ENCODE measurements around the gene CLDN3. TPM values are rescaled to one million over a fixed set of nuclear protein-coding genes. Genes with fewer than 3 reads are reported as not detected.

CLDN3 gene
- total RNA-seq, 1 experiment from 2014 or later: not detected

- H3K4me1 Mint-ChIP-seq (ENCODE audit: insufficient read depth, unreplicated experiment): peaks cover 5% of the 10 kb centered on the region
- H3K9me3 Mint-ChIP-seq (ENCODE audit: unreplicated experiment): no peaks in the 10 kb centered on the region
- H3K36me3 Mint-ChIP-seq (ENCODE audit: insufficient read depth, unreplicated experiment): no peaks in the 10 kb centered on the region
- no peak overlapping the region for H3K27ac Mint-ChIP-seq (ENCODE audit: low read depth, unreplicated experiment)
- POLR2A ChIA-PET: no interaction called here
- TF ChIP-seq CTCF (IDR thresholded peaks at IDR 0.05; ENCODE audit: unreplicated experiment): peak; percentile 77
- CTCF ChIA-PET: interaction anchor here (0.6 to 2.4 kb wide), 20 partner anchors 11 to 589 kb away, joined by 3 to 11 read pairs (median 4); no protein-coding TSS in a partner anchor
- intact Hi-C loops (cut with micrococcal nuclease): loop anchor here (1.0 kb wide), 2 partner anchors 40 to 44 kb away; no protein-coding TSS in a partner anchor
- H3K4me3 Mint-ChIP-seq (ENCODE audit: unreplicated experiment): no peak overlapping the region
- DNase-seq (ENCODE audit: unreplicated experiment): peak; percentile 84
- no TSS peak for BruUV-seq (replicated peaks)
- no peaks in the 10 kb centered on the region for H3K27me3 Mint-ChIP-seq (ENCODE audit: insufficient read depth, unreplicated experiment)
Measured at GRCh38 chr7:73811760-73812168, 41.7 kb upstream of the CLDN3 start.

DNA sequence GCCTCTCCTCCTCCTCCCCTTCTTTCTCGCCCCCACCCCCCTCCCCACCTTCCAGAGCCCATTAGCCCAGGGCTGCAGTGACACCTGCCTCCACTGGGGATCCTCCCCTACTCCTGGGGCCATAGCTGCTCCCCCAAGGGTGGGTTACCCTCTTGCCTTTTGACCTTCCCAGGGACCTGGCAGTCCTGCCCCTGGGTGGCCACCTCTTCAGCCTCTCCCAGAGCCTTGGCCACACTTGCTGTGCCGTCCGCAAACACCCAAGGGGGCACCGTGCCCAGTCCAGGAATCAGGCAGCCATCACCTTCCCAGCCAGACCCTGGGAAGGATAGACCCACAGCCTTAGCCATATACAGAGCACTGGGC, 40.9 kb upstream of the CLDN3 start:
- H3K9me3 Mint-ChIP-seq (ENCODE audit: unreplicated experiment): no peaks in the 10 kb centered on the region
- DNase-seq (ENCODE audit: unreplicated experiment): no peak
- H3K27me3 Mint-ChIP-seq (ENCODE audit: insufficient read depth, unreplicated experiment): no peaks in the 10 kb centered on the region
- intact Hi-C loops (cut with micrococcal nuclease): loop anchor here (1.0 kb wide), 2 partner anchors 40 to 44 kb away; no protein-coding TSS in a partner anchor
- H3K27ac Mint-ChIP-seq (ENCODE audit: low read depth, unreplicated experiment): no peak overlapping the region
- no peak overlapping the region for H3K4me3 Mint-ChIP-seq (ENCODE audit: unreplicated experiment)
- POLR2A ChIA-PET: no interaction called here
- no peaks in the 10 kb centered on the region for H3K36me3 Mint-ChIP-seq (ENCODE audit: insufficient read depth, unreplicated experiment)
- no TSS peak for BruUV-seq (replicated peaks)
- TF ChIP-seq CTCF (IDR thresholded peaks at IDR 0.05; ENCODE audit: unreplicated experiment): peak; percentile 2
- H3K4me1 Mint-ChIP-seq (ENCODE audit: insufficient read depth, unreplicated experiment): peaks cover 5% of the 10 kb centered on the region
- CTCF ChIA-PET: interaction anchor here (0.7 to 2.4 kb wide), 12 partner anchors 9 to 173 kb away, joined by 3 to 10 read pairs (median 5); no protein-coding TSS in a partner anchor

- Mint-ChIP-seq H3K4me1 (ENCODE audit: insufficient read depth, unreplicated experiment) (peaks cover 9% of the 10 kb centered on the region), H3K4me3 (ENCODE audit: unreplicated experiment) (no peak overlapping the region), H3K9me3 (ENCODE audit: unreplicated experiment) (no peaks in the 10 kb centered on the region), H3K36me3 (ENCODE audit: insufficient read depth, unreplicated experiment) (no peaks in the 10 kb centered on the region), H3K27me3 (ENCODE audit: insufficient read depth, unreplicated experiment) (no peaks in the 10 kb centered on the region), H3K27ac (ENCODE audit: low read depth, unreplicated experiment) (peak overlapping the region; percentile 63)
- no TSS peak for BruUV-seq (replicated peaks)
- intact Hi-C loops (cut with micrococcal nuclease): loop anchor here (10.0 kb wide), 1 partner anchor 65 kb away; no protein-coding TSS in a partner anchor
- ChIA-PET POLR2A (interaction anchor here (0.6 to 1.9 kb wide), 9 partner anchors 9 to 504 kb away, joined by 3 to 9 read pairs (median 3); partner anchors contain the start of genes ABHD11 and METTL27), CTCF (interaction anchor here (0.7 to 2.1 kb wide), 5 partner anchors 9 to 109 kb away, joined by 3 to 9 read pairs (median 4); no protein-coding TSS in a partner anchor)
- no peak for TF ChIP-seq CTCF (IDR thresholded peaks at IDR 0.05; ENCODE audit: unreplicated experiment)
- DNase-seq (ENCODE audit: unreplicated experiment): peak; percentile 55
Measured at GRCh38 chr7:73809467-73809951, 39.4 kb upstream of the CLDN3 start.

- no peak for TF ChIP-seq CTCF (IDR thresholded peaks at IDR 0.05; ENCODE audit: unreplicated experiment)
- Mint-ChIP-seq H3K9me3 (ENCODE audit: unreplicated experiment) (no peaks in the 10 kb centered on the region), H3K27ac (ENCODE audit: low read depth, unreplicated experiment) (no peak overlapping the region), H3K36me3 (ENCODE audit: insufficient read depth, unreplicated experiment) (no peaks in the 10 kb centered on the region), H3K27me3 (ENCODE audit: insufficient read depth, unreplicated experiment) (no peaks in the 10 kb centered on the region), H3K4me3 (ENCODE audit: unreplicated experiment) (no peak overlapping the region), H3K4me1 (ENCODE audit: insufficient read depth, unreplicated experiment) (peaks cover 12% of the 10 kb centered on the region)
- no peak for DNase-seq (ENCODE audit: unreplicated experiment)
- ChIA-PET CTCF (no interaction called here), POLR2A (interaction anchor here (0.7 to 2.7 kb wide), 4 partner anchors 48 to 292 kb away, joined by 3 to 16 read pairs (median 6); partner anchors contain the start of gene ABHD11)
- intact Hi-C loops (cut with micrococcal nuclease): loop anchor here (10.0 kb wide), 1 partner anchor 58 kb away; no protein-coding TSS in a partner anchor
- no TSS peak for BruUV-seq (replicated peaks)
Measured at GRCh38 chr7:73802459-73802858, 32.4 kb upstream of the CLDN3 start.

Data from MCF 10A (cell line).